NCI-H128 (cell line): Measurements from ENCODE around the gene TMED8.
A peak's percentile ranks its signal among the peaks of the same experiment; 100 is the strongest.
"Not testable (repeated sequence)": the region's sequence is repeated elsewhere in the genome, so short reads cannot be mapped to it uniquely, and the experiment has no call there.

ENCODE experiments used
- DNase-seq: peaks from one replicate; lab custom pipeline; 2025; ENCODE audit not compliant: unreplicated experiment; lab: John Stamatoyannopoulos, UW

TMED8 gene

GRCh38 chr14:77322951-77323350 lies 53.9 kb downstream of the TMED8 start:
- no peak for DNase-seq

GRCh38 chr14:77322250-77322902 lies 54.5 kb downstream of the TMED8 start:
- no peak for DNase-seq

- DNase-seq = peak; percentile 80
Observed at GRCh38 chr14:77320238-77320935, 56.5 kb downstream of the TMED8 start, which contains the start of gene POMT2. Gene POMT2, minus strand, starts transcription at chr14:77320883. Its CDS starts 202 bp downstream, at chr14:77320681.

- no peak for DNase-seq
Observed at GRCh38 chr14:77319422-77319821, 57.5 kb downstream of the TMED8 start.

- DNase-seq = not testable (repeated sequence)
Observed at GRCh38 chr14:77318756-77319155, 58.1 kb downstream of the TMED8 start.

- no peak for DNase-seq
Observed at GRCh38 chr14:77318006-77318553, 58.8 kb downstream of the TMED8 start.

GRCh38 chr14:77316872-77317301 lies 60.0 kb downstream of the TMED8 start:
- no peak for DNase-seq

GRCh38 chr14:77316195-77316505 lies 60.7 kb downstream of the TMED8 start:
- DNase-seq = no peak

- no peak for DNase-seq
Observed at GRCh38 chr14:77314539-77315457, 62.1 kb downstream of the TMED8 start.

- DNase-seq = no peak
Observed at GRCh38 chr14:77314043-77314442, 62.9 kb downstream of the TMED8 start.

GRCh38 chr14:77313371-77313770 lies 63.5 kb downstream of the TMED8 start:
- DNase-seq = no peak

- DNase-seq = no peak
Observed at GRCh38 chr14:77311217-77311616, 65.7 kb downstream of the TMED8 start.

- no peak for DNase-seq
Observed at GRCh38 chr14:77310026-77310425, 66.9 kb downstream of the TMED8 start.

GRCh38 chr14:77309131-77309530 lies 67.8 kb downstream of the TMED8 start:
- DNase-seq = no peak

GRCh38 chr14:77306851-77307496 lies 69.9 kb downstream of the TMED8 start:
- DNase-seq = no peak

- DNase-seq = no peak
Observed at GRCh38 chr14:77306416-77306815, 70.5 kb downstream of the TMED8 start.

GRCh38 chr14:77305696-77306095 lies 71.2 kb downstream of the TMED8 start:
- DNase-seq = no peak

- DNase-seq = no peak
Observed at GRCh38 chr14:77303417-77304156, 73.3 kb downstream of the TMED8 start.

GRCh38 chr14:77302926-77303325 lies 74.0 kb downstream of the TMED8 start:
- DNase-seq = no peak

- no peak for DNase-seq
Observed at GRCh38 chr14:77301103-77301502, 75.8 kb downstream of the TMED8 start.
